ENCODE measurements around the gene ZNF575. TPM values are rescaled to one million over a fixed set of nuclear protein-coding genes. Genes with fewer than 3 reads are reported as not detected.

ZNF575 gene
- total and polyA plus RNA-seq, 10 of the 15 experiments (the other 5 are each of a cell fraction or from before 2014, with no cell fraction given) = 0.18 to 2.8 (median 0.75) TPM

DNA sequence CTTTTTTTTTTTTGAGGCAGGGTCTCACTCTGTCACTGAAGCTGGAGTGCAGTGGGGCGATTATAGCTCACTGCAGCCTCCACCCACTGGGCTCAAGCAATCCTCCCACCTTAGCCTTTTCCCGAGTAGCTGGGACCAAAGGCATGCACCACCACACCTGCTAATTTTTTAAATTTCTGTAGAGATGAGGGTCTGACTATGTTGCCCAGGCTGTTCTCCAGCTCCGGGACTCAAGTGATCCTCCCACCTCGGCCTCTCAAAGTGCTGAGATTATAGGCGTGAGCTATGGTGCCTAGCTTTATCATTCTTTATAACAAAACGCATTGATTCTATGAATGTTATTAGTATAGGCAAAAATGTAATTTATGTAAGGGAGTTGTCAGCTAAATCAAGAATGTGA, 49.7 kb upstream of the ZNF575 start:
- H3K4me1 ChIP-seq (ENCODE audit: control insufficient read depth, insufficient read depth, low read length) = no peaks in the 10 kb centered on the region
- H3K27ac ChIP-seq (ENCODE audit: control insufficient read depth, insufficient read depth) = no peak overlapping the region
- POLR2A ChIA-PET = interaction anchor here (0.5 kb wide), 1 partner anchor 35 kb away, joined by 3 read pairs; no protein-coding TSS in a partner anchor
- TF ChIP-seq FOXM1 (IDR thresholded peaks at IDR 0.05; ENCODE audit: low read depth, low read length) (no peak), ZNF622 (IDR thresholded peaks at IDR 0.05) (no peak), MTA3 (IDR thresholded peaks at IDR 0.05; ENCODE audit: borderline replicate concordance, low read length) (no peak), HDGF (IDR thresholded peaks at IDR 0.05) (no peak), HDAC6 (IDR thresholded peaks at IDR 0.05; ENCODE audit: unreplicated experiment) (no peak), SMARCA5 (IDR thresholded peaks at IDR 0.05) (no peak), BRCA1 (IDR thresholded peaks at IDR 0.05; ENCODE audit: low read depth, low read length) (no peak), CHD1 (IDR thresholded peaks at IDR 0.05; ENCODE audit: low read depth, low read length) (no peak), SPI1 (IDR thresholded peaks at IDR 0.05; ENCODE audit: borderline replicate concordance, insufficient read depth, low read depth, low read length) (no peak), BMI1 (IDR thresholded peaks at IDR 0.05; ENCODE audit: borderline replicate concordance) (no peak), STAT3 (IDR thresholded peaks at IDR 0.05; ENCODE audit: low read depth, low read length) (no peak), LARP7 (IDR thresholded peaks at IDR 0.05) (no peak)
- TF ChIP-seq, protein P1, sequence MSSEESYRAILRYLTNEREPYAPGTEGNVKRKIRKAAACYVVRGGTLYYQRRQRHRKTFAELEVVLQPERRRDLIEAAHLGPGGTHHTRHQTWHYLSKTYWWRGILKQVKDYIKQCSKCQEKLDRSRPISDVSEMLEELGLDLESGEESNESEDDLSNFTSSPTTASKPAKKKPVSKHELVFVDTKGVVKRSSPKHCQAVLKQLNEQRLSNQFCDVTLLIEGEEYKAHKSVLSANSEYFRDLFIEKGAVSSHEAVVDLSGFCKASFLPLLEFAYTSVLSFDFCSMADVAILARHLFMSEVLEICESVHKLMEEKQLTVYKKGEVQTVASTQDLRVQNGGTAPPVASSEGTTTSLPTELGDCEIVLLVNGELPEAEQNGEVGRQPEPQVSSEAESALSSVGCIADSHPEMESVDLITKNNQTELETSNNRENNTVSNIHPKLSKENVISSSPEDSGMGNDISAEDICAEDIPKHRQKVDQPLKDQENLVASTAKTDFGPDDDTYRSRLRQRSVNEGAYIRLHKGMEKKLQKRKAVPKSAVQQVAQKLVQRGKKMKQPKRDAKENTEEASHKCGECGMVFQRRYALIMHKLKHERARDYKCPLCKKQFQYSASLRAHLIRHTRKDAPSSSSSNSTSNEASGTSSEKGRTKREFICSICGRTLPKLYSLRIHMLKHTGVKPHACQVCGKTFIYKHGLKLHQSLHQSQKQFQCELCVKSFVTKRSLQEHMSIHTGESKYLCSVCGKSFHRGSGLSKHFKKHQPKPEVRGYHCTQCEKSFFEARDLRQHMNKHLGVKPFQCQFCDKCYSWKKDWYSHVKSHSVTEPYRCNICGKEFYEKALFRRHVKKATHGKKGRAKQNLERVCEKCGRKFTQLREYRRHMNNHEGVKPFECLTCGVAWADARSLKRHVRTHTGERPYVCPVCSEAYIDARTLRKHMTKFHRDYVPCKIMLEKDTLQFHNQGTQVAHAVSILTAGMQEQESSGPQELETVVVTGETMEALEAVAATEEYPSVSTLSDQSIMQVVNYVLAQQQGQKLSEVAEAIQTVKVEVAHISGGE (CRISPR knock-in tag; IDR thresholded peaks at IDR 0.05) = no peak
- ATAC-seq (no peak), DNase-seq (ENCODE audit: low read depth, low spot score) (no peak), FAIRE-seq (no peak)
- H3K36me3 ChIP-seq (ENCODE audit: control insufficient read depth in 2 of 2, insufficient read depth in 2 of 2, low read length in 1 of 2) = no peaks in the 10 kb centered on the region
- intact Hi-C loops (cut with micrococcal nuclease; ENCODE audit: unreplicated experiment) = no loop called here
- SMC1A ChIA-PET (ENCODE audit: uncharacterized antibody, unreplicated experiment) = interaction anchor here (1.5 kb wide), 1 partner anchor 20 kb away, joined by 3 read pairs; no protein-coding TSS in a partner anchor
- no peak overlapping the region for H3K4me3 ChIP-seq
- H3K9ac ChIP-seq (ENCODE audit: control insufficient read depth, insufficient read depth, low read length) = no peak overlapping the region
- H4K20me1 ChIP-seq (ENCODE audit: control insufficient read depth, insufficient read depth) = no peaks in the 10 kb centered on the region
- no peak overlapping the region for H3K4me2 ChIP-seq (ENCODE audit: control insufficient read depth, insufficient read depth)
- no TSS peak for BruUV-seq (replicated peaks)
- RAD21 ChIA-PET (ENCODE audit: unreplicated experiment) = interaction anchor here (2.0 kb wide), 1 partner anchor 20 kb away, joined by 5 read pairs; no protein-coding TSS in a partner anchor
- H3K79me2 ChIP-seq (ENCODE audit: control insufficient read depth, insufficient read depth, low read length) = no peaks in the 10 kb centered on the region
- CTCF ChIA-PET = interaction anchor here (1.6 to 2.1 kb wide), 2 partner anchors 21 to 37 kb away, joined by 4 to 8 read pairs; partner anchors contain the start of gene PHLDB3
- in situ Hi-C loops (cut with MboI) = no loop called here
- no peaks in the 10 kb centered on the region for H3K9me3 ChIP-seq (replicated peaks; ENCODE audit: control insufficient read depth, insufficient read depth, low read length)
- WGBS (ENCODE audit: insufficient coverage, insufficient replicate concordance, low lambda C conversion rate, missing lambda C conversion rate) = 79% methylated on average over 6 of the region's 6 CpGs
- no peak overlapping the region for H2AFZ ChIP-seq (ENCODE audit: control insufficient read depth, low read depth, low read length)
- no peaks in the 10 kb centered on the region for H3K27me3 ChIP-seq (replicated peaks in 1 of 2; ENCODE audit: control insufficient read depth in 2 of 2, insufficient read depth in 2 of 2, low read length in 1 of 2)

Measured in GM12878 (cell line).